Inferior parietal cortex (tissue), 1 donor: ENCODE data around the gene BRD3.

Experiments
- DNase-seq: peaks from one replicate; pipeline ENCODE4 v3.0.0-alpha.2; 2016; ENCODE audit errors: extremely low spot score

Gene BRD3

DNA sequence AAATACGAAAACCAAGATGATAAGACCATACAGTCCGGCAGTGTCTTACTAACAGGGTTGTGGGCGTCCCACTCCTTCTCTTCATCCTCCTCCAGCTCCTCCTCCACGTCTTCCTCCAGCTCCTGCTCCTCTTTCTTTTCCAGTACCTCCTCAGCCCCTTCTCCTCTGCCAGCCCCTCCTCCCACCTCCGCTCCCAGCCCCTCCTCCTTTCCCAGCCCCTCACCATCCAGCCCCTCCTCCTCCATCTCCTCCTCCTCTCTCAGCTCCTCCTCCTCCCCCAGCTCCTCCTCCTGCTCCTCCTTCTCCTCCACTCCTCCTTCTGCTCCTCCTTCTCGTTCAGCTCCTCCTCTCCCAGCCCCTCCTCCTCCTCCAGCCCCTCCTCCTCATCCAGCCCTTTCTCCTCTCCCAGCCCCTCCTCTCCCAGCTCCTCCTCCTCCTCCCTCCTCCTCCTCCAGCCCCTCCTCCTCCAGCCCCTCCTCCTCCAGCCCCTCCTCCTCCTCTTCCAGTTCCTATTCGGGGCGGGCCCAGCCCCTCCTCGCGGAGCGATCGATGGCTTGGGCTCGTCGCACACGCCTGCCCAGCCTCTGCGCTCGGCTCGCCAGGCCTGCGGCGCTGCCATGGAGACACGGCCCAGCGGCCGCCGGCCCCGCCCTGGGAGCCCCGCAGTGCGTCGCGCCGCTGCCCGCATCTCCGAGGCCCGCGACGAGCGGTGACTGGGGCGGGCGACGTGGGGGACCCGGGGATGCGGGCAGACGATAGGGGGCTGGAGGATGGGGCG lies 42.8 kb downstream of the BRD3 start, which contains the start of gene BRD3OS:
BRD3OS (plus strand) TSS at position 654 of the 778 bp plus-strand sequence. CDS start 1,267 bp downstream, outside the sequence.
- DNase-seq: peak; percentile 90

DNA sequence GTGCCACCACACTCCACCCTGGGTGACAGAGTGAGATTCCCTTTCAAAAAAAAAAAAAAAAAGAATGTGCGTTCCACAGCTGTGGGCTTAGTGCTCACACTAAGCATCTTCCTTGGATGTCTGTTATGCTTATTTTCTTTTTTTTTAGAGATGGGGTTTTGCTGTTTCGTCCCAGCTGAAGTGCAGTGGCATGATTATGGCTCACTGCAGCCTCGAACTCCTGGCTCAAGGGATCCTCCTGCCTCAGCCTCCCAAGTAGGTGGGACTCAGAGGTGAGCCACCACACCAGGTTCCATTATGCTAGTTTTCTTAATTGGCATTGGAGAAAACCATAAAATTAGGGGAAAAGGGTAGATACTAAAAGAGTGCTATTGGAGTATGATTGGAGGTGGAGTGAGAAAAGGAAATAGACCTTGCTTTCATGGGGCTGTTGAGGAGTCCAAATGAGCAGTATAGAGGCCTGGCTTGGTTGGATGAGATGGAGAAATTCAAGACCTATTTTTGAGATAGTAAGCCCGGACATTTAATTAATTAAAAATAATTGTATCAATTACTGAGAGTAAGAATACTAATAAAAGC lies 43.5 kb downstream of the BRD3 start:
- DNase-seq: no peak

DNA sequence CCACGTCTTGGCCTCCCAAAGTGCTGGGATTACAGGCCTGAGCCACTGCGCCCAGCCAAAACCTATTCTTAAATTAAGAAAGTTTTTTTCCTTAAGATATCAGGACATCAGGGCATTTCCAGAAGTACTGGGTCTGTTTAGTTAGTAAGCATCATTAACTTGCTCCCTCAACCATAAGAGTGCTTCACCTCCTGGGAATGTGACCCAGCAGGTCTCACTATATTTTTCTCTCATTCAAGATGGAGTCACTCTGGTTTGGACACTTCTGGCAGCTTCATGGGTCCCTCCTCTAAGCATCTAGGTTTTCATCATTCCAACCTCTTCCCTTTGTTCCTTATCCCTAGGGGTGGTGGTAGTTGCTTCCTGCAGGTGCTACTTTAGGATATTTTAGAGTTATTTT lies 52.9 kb downstream of the BRD3 start:
- no peak for DNase-seq

DNA sequence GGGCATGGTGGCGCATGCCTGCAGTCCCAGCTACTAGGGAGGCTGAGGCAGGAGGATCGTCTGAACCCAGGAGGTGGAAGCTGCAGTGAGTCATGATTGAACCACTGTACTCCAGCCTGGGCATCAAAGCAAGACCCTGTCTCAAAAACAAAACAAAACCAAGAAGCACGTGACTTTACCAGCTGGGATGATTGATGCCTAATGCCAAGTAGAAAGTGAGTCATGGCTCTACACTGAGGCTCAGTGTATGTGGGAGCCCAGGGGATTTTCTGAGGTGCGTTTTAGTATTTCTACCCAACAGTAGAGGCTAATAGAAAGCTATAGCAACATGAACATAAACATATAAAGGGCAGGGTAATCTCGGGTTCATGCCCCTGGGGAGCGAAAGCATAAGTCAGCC lies 56.4 kb downstream of the BRD3 start:
- DNase-seq: no peak

DNA sequence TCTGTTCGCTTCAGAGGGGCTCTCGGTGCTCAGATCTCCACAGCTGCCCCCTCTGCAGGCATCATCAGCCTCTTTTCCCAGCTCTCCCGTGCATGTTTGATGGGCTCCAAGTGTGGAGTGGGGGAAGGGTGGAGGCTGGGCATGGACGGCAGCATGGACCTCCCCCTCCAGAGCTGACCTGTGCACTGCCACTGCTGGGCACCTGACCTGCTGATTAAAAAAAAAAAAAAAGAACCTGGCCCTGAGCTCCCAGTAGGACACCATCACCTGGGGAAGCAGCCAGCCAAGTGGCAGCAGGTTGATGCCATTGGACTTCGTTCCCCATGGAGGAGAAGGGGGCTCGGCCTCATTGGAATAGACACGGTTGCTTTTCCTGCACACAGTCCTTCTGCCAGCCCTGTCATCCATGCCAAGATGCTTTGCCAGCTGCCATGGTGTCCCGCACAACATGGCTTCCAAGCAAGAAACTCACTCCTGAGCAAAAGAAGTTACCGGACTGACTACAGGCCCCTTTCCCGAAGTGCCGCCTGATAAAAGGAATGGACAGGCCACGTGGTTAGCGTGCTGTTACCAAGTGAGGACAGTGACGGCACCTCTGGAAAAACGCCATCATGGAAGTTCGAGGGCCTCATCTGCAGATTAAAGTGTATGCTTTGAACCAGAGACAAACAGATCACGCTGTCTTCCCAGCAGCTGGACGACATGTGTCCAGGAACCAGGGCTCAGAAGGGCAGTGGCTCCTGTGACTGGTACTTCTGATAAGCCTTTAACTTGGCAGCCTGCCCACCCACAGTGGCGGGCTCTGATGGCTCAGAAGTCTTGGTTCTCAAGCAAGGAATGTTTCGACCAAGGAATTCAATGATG lies 57.3 kb downstream of the BRD3 start:
- DNase-seq: no peak

DNA sequence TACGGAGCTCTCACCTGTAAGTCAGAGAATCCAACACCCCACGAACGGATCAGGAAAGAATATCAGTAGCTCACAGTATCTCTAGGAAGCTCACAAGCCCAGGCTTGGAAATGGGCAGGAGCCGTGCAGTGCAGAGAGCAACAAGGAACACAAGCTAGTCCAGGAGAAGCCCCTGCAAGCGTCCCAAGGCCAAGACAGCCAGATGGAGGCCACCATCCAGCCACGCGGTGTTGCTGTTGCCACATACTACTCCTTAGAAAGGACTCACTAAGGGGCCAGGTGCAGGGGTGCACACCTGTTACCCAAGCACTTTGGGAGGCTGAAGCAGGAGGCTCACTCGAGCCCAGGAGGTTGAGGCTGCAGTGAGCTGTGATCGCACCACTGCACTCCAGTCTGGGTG lies 60.3 kb downstream of the BRD3 start:
- DNase-seq: no peak

DNA sequence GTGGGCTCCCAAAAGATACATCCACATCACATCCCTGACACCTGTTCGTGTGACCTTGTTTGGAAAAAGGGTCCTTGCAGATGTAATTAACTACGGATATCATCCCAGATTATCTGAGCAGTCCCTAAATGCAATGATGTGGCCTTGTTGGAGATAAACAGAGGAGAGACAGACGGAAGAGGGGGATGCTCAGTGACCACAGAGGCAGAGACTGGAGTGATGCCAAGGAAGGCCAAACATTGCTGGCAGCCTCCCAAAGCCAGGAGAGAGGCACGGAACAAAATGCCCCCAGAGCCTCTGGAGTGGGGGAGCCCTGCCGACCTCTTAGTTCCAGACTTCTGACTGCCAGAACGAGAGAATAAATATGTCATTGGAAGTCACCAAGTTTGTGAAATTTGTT lies 60.7 kb downstream of the BRD3 start:
- DNase-seq: no peak

DNA sequence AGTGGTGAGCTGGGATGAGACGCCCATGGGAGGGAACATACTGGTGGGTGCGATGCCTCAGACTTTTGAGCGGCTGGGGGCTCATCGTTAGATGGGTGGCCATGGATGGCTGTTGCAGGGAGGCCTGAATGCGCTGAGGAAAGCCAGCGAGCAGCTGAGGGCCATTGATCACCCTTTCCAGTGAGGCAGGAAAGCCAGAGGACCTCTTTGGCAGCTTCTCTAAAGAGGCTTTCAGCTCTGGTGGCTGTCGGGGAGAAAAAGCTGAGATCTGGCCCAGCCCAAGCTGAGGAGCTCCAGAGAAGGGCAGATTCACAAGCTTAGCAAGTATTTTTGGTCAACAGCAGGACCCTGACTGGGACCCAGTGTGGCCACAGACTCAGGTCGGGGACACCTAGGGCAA lies 62.4 kb downstream of the BRD3 start:
- DNase-seq: no peak

DNA sequence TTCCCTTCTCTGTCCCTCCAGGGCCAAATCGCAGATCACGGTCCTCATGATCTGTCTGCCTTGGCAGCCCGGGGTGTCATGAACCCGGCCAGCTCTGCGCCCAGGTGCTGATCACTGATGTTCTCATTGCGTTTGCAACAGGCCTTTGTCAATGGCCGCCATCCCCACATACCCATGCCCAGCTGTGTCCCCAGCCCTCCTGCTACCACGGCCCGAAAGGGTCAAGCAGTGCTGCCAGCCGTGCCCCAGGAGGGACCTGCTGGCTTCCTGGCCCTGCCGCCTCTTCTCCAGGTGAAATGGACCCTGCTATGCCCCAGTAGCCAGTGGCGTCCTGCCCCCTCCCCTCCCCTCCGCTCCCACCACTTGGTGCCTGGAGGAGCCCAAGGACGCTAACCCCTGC lies 62.9 kb downstream of the BRD3 start:
- DNase-seq: no peak

DNA sequence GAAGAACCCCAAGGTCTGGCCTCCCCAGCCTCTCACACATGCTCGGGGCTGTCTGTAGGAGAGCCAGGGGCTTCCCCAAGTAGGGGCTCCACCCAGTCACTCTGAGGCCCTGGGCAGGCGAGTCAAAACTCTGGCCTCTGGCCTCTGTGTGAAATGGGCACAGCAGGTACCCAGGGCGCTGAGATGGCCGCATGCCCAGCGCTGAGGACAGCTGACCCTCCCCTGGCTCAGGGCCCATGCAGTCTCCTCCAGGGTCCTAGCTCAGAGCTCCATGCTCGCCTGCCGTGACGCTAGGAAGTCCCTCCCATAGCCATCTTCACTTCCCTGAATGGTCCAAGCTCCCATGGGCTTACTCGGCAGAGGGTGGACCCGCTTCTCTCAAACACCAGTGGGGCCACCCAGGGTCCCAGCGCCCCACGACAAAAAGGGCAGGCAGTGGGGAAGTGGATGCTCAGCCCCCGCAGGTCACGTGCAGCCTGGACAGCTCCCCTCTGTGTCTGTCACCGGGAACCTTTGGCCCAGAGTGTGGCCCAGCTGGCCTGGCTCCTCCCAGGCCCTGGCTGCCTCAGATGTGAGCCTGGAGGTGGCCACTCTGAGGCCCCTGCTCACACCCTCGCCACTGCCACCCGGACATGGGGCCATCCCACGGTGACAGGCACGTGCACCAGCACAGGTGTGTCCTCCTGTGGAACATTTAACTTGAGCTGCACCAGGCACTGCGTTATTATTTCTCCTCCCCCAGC lies 63.5 kb downstream of the BRD3 start:
- DNase-seq: no peak

DNA sequence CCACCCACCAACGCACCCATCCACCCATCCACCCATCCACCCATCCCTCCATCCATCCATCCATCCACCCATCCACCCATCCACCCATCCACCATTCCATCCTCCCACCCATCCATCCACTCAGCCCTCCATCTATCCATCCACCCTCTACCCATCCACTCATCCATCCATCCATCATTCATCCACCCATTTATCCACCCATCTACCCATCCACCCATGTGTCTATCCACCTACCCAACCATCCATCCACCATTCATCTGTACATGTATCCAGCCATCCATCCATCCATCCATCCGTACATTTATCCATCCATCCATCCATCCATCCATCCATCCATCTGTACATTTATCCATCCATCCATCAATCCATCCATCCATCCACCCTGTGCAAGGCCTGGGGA lies 64.6 kb downstream of the BRD3 start:
- DNase-seq: no peak

DNA sequence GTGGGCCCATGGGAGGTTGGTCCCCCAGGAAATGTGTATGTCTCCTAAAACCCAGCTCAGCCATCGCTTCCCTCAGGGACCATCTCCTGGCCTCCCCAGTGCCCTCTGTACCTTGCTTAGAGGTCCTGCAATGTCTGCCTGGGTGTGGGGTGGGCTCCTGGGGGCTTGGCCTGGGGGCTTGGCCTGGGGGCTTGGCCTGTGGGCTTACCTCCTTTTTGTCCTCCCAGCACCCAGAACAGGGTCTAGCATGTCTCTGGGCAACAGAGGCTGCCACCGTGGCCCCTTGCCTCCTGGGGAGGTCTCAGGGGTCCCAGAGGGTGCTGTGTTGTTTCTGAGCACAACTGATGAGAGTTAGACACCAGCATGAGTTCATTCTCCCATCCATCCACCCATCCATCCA lies 65.0 kb downstream of the BRD3 start:
- no peak for DNase-seq

DNA sequence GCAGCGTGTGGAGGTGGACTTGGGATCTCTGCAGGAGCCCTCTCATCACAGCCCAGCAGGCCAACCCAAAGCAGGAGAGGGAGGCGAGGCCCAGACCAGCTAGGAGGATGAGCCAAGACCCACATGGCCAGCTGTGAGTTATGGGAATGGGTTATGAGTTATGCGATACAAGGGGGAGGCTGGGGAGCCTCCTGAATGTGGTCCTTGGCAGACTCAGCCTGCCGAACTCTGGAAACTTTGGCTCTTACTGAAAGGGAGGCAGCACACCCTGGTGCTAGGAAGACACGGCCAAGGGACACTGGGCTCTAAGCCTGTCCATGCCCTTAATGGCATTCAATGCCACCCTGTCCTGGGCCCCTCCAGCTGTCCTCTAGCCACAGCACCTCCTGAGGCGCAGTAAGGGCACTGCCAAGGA lies 68.0 kb downstream of the BRD3 start:
- no peak for DNase-seq

DNA sequence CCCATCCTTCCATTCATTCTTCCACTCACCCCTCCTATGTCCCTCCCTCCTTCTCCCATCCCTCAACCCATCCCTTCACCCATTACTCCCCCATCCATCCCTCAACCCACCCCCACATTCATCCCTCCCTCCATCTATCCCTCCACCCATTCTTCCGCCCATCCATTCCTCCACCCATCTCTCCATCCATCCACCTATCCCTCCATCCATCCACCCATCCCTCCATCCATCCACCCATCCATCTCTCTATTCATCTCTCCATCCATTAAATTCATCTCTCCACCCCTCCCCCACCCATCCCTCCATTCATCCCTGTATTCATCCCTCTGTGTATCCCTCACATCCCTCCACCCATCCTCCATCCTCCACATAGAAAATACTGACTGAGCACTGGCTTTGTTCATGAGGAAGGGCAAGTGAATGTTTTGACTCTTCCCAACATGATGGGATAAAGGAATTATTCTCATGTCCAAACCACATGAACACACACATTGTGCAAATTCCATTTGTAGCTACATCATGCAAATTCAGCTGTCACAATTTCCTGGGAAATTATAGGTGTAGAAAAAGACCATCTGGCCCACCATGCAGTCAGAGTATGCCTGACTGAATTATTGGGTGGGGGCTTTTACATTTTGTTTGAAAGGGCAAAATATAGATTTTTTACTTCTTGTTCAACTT lies 68.8 kb downstream of the BRD3 start:
- no peak for DNase-seq

DNA sequence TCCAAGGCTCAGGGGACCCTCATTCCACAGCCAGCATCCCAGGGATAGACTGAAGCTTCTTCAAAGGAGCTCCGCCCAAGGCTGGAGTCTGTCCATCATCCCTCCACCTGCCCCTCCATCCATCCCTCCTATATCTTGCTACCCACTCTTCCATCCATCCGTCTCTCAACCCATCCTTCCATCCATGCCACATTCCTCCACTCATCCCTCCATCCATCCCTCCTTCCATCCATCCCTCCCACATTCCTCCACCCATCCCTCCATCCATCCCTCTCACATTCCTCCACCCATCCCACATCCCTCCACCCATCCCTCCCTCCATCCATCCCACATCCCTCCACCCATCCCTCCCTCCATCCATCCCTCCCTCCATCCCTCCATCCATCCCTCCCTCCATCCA lies 70.2 kb downstream of the BRD3 start:
- DNase-seq: no peak

DNA sequence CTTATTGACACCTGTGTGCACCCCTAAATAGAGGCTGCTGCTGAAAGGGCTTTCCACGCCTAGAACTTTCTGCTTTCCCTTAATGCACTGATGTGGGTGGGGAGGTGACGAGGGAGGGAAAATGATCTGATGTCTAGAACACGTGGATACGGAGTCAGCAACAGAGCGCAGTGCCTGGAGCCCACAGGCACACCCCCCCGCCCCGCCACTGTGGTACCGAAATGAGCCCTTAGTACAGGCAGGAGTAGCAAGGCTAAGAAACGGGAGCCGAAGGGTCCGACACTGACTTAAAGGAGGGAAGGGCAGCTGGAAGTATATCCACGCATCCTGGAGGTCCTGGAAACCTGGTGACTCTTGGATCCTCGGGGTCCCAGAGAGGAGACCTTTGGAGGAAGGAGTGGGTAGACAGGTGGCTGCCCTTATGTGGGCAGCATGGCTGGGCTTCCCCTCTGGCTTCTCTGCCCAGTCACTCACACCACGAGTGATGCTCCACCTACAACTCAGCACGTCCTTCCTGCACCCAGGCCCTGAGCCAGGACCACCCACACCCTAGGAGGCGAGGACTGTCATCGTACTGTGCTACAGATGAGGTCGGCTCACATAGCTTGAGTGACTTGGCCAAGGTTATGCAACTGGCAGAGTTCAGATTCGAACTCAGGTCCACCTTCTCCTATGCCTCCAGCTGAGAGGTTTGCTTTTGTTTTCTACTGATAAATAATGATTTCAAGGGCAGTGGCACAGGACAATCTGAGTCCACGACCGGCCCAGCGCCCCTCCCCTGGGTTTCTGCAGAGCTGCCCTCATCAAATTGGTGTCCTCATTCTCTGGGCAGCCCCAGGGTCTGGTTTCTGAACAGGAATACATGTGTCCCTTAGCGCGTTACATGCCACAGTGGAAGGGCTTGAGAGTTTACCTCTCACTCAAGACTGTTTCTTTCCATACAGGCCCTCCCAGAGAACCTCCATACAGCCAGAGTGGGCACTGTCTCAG lies 71.0 kb downstream of the BRD3 start:
- no peak for DNase-seq

DNA sequence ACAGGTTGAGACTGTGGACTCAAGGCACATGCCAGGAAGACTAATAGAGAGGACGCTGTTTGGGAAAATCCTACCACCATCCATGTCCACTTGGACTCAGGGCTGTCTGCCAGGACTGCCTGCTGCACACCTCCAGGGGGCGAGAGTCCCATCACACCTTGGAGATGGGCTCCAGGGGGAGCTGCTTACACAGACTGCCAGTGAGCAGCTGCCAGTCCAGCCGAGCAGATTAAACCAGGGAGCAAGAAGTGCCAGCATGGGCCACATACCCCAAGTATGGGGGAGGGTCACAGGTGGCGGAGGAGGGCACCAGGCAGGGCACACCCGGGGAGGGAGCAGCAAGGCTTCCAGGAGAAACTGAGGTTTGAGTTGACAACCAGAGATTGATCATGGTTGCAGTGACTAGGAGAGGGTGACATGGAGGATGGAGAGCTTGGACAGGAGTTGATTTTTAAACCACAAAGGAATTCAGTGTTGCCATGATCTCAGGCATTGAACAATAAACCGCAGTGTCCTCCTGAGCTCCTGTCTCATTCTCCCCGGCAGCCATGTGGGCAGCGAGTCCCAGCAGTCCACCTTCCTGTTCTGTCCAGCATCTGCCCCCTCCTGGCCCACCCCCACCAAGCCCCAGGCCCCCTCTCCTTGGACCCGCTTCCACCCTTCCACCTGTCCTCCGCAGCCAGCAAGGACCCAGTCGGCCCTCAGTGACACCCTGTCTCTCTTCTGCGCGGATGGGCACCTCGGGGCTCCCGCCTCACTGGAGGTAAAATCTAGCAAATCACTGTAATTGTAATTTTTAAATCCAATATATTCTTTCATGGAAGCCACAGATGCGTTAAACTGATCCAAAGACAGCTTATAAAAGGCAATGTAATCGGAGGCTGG lies 72.6 kb downstream of the BRD3 start:
- DNase-seq: no peak

DNA sequence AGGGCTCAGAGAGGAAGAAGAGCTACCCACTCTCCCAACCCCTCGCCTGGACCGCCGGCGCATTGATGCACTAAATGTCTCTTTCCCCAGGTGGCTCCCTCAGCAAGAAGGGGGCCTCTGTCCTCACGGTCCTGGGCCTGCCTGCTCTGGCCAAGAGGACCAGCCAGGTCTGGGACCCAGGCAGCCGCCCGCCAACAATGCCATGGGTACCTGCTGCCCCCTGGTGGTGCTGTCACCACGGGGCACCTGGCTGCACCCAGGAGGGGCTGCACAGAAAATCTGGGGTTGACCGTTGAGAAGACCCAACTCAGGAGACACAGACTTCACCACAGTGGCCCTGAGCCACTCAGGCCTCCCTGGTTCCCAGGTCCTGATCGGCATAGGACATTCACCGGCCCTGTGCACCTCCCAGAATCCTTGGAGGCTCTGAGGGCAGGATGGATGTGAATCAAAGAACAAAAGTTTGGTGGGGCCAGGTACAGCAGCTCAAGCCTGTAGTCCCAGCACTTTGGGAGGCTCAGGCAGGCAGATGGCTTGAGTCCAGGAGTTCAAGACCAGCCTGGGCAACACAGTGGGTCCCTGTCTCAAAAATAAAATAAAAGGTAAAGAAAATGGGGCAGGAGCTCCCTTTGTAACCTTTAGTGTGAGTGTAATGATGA lies 73.3 kb downstream of the BRD3 start:
- DNase-seq: peak; percentile 77
